HG03469 (cell line): ENCODE data around the gene PNCK.

Source experiments
- ATAC-seq: cut with Tn5 transposase; IDR thresholded peaks from one replicate; pipeline ENCODE4 v1.9.1; 2021; ENCODE audit warnings: mild to moderate bottlenecking, moderate library complexity, moderate number of reproducible peaks; ENCODE audit not compliant: unreplicated experiment

PNCK gene

GRCh38 chrX:153662266-153662665 is 11.3 kb downstream of the PNCK start:
- no peak for ATAC-seq

GRCh38 chrX:153659268-153659667 is 14.3 kb downstream of the PNCK start:
- ATAC-seq = no peak

- ATAC-seq = no peak
Measured at GRCh38 chrX:153657161-153657560, 16.5 kb downstream of the PNCK start.

GRCh38 chrX:153653556-153653955 is 20.1 kb downstream of the PNCK start:
- no peak for ATAC-seq

GRCh38 chrX:153651540-153652079 is 22.0 kb downstream of the PNCK start:
- no peak for ATAC-seq

- ATAC-seq = no peak
Measured at GRCh38 chrX:153650959-153651358, 22.7 kb downstream of the PNCK start.

- ATAC-seq = no peak
Measured at GRCh38 chrX:153649915-153650782, 23.5 kb downstream of the PNCK start.

GRCh38 chrX:153649178-153649914 is 24.3 kb downstream of the PNCK start:
- no peak for ATAC-seq

GRCh38 chrX:153648358-153649177 is 25.0 kb downstream of the PNCK start:
- no peak for ATAC-seq

GRCh38 chrX:153647461-153648357 is 25.9 kb downstream of the PNCK start:
- ATAC-seq = no peak

- no peak for ATAC-seq
Measured at GRCh38 chrX:153646620-153647373, 26.8 kb downstream of the PNCK start, which contains the start of gene DUSP9. DUSP9 (plus strand) TSS chrX:153647203; CDS start chrX:153647954, 751 bp downstream.

- no peak for ATAC-seq
Measured at GRCh38 chrX:153645921-153646488, 27.6 kb downstream of the PNCK start.

- no peak for ATAC-seq
Measured at GRCh38 chrX:153645151-153645550, 28.5 kb downstream of the PNCK start.

GRCh38 chrX:153644356-153645125 is 29.1 kb downstream of the PNCK start:
- ATAC-seq = no peak

GRCh38 chrX:153643431-153644351 is 29.9 kb downstream of the PNCK start:
- ATAC-seq = no peak

- no peak for ATAC-seq
Measured at GRCh38 chrX:153642655-153643430, 30.8 kb downstream of the PNCK start.
